Neural progenitor cell (in vitro differentiated cells): ENCODE results near the gene BMP8B. TPM values are rescaled to one million over a fixed set of nuclear protein-coding genes. Genes with fewer than 3 reads are reported as not detected.
"Not testable (repeated sequence)": the region's sequence is repeated elsewhere in the genome, so short reads cannot be mapped to it uniquely, and the experiment has no call there.

Source experiments
- DNase-seq: peaks from one replicate; pipeline ENCODE4 v3.0.0-alpha.2; 2016; ENCODE audit warnings: low spot score
- H2AFZ ChIP-seq: fragments of 200-600 bp; sonication (generic); replicated peaks from 2 replicates; pipeline ENCODE4 v1.6.1; 2016; ENCODE audit warnings: antibody characterized with exemption
- H3F3A ChIP-seq: fragments of 200-600 bp; sonication (generic); 2 replicates; pipeline ENCODE4 v1.6.1; 2016; ENCODE audit warnings: antibody characterized with exemption, low read depth
- H3K27ac ChIP-seq: fragments of 200-600 bp; sonication (generic); 2 replicates; pipeline ENCODE4 v1.5.1; 2016; ENCODE audit warnings: mild to moderate bottlenecking
- H3K27me3 ChIP-seq: fragments of 200-600 bp; sonication (generic); 2 replicates; pipeline ENCODE4 v1.6.1; 2016; ENCODE audit warnings: mild to moderate bottlenecking, moderate library complexity
- H3K36me3 ChIP-seq: fragments of 200-600 bp; sonication (generic); 2 replicates; pipeline ENCODE4 v1.5.1; 2016
- H3K4me1 ChIP-seq: fragments of 200-600 bp; sonication (generic); 2 replicates; pipeline ENCODE4 v1.6.1; 2016; ENCODE audit warnings: mixed run types
- H3K4me2 ChIP-seq: fragments of 200-600 bp; sonication (generic); 2 replicates; pipeline ENCODE4 v1.6.1; 2016
- H3K4me3 ChIP-seq: fragments of 200-600 bp; sonication (generic); 2 replicates; pipeline ENCODE4 v1.5.1; 2016
- H3K79me2 ChIP-seq: fragments of 200-600 bp; sonication (generic); 2 replicates; pipeline ENCODE4 v1.6.1; 2016; ENCODE audit warnings: low read depth
- H3K9ac ChIP-seq: fragments of 200-600 bp; sonication (generic); 2 replicates; pipeline ENCODE4 v1.6.1; 2016
- H3K9me3 ChIP-seq: fragments of 200-600 bp; sonication (generic); 2 replicates; pipeline ENCODE4 v1.5.1; 2016; ENCODE audit warnings: low read depth
- H4K20me1 ChIP-seq: fragments of 200-600 bp; sonication (generic); 2 replicates; pipeline ENCODE4 v1.6.1; 2016; ENCODE audit warnings: low read depth
- H3K27ac Mint-ChIP-seq: 3 replicates; pipeline ENCODE4 v1.8.0; 2021; ENCODE audit warnings: mixed read lengths
- H3K27me3 Mint-ChIP-seq: 2 replicates; pipeline ENCODE4 v1.8.0; 2022; ENCODE audit warnings: low read depth, mild to moderate bottlenecking, inconsistent platforms, moderate library complexity, mixed read lengths; ENCODE audit not compliant: insufficient read depth
- H3K36me3 Mint-ChIP-seq: 3 replicates; pipeline ENCODE4 v1.8.0; 2021; ENCODE audit warnings: mixed read lengths
- H3K4me1 Mint-ChIP-seq: 3 replicates; pipeline ENCODE4 v1.8.0; 2021; ENCODE audit warnings: mixed read lengths
- H3K4me3 Mint-ChIP-seq: 3 replicates; pipeline ENCODE4 v1.8.0; 2021; ENCODE audit warnings: mild to moderate bottlenecking, moderate library complexity, mixed read lengths
- H3K9me3 Mint-ChIP-seq: 3 replicates; pipeline ENCODE4 v1.8.0; 2020; ENCODE audit warnings: mixed read lengths
- CTCF ChIP-seq: fragments of 200-600 bp; sonication (generic); IDR thresholded peaks from 2 replicates; pipeline ENCODE4 v1.5.1; 2017; ENCODE audit warnings: antibody characterized with exemption, mild to moderate bottlenecking
- EZH2 ChIP-seq: fragments of 200-600 bp; sonication (generic); IDR thresholded peaks from 2 replicates; pipeline ENCODE4 v1.6.1; 2017; ENCODE audit warnings: antibody characterized with exemption, mild to moderate bottlenecking, moderate library complexity
- EZH2phosphoT487 ChIP-seq: fragments of 200-600 bp; sonication (generic); IDR thresholded peaks from 2 replicates; pipeline ENCODE4 v1.6.1; 2017; ENCODE audit warnings: antibody characterized with exemption
- total RNA-seq: library from RNA; depleted of rRNA; stranded (reverse); fragments of >200 nt; gene quantifications from 2 replicates; pipeline ENCODE4 v1.2.3, GENCODE V29; 2015; ENCODE audit warnings: low replicate concordance

The BMP8B gene
- total RNA-seq, 1 donor from 2014 or later, result 0.24 TPM

GRCh38 chr1:39799770-39800470 lies 11.3 kb upstream of the BMP8B start:
- H3K4me3 ChIP-seq, result no peak overlapping the region
- H3K36me3 ChIP-seq, result no peaks in the 10 kb centered on the region
- no peak overlapping the region for H2AFZ ChIP-seq
- H3K27ac ChIP-seq, result no peak overlapping the region
- no peak overlapping the region for H3K4me2 ChIP-seq
- H3K9me3 Mint-ChIP-seq, result peaks cover 2% of the 10 kb centered on the region
- no peaks in the 10 kb centered on the region for H4K20me1 ChIP-seq
- no peaks in the 10 kb centered on the region for H3K36me3 Mint-ChIP-seq
- H3F3A ChIP-seq, result peaks cover 8% of the 10 kb centered on the region
- H3K27ac Mint-ChIP-seq, result no peak overlapping the region
- no peaks in the 10 kb centered on the region for H3K79me2 ChIP-seq
- peak; percentile 41 for TF ChIP-seq EZH2
- peak; percentile 78 for TF ChIP-seq CTCF
- TF ChIP-seq EZH2phosphoT487, result no peak
- H3K4me3 Mint-ChIP-seq, result no peak overlapping the region
- H3K4me1 Mint-ChIP-seq, result peaks cover 7% of the 10 kb centered on the region
- no peaks in the 10 kb centered on the region for H3K9me3 ChIP-seq
- H3K27me3 Mint-ChIP-seq, result peaks cover 6% of the 10 kb centered on the region
- peak; percentile 74 for DNase-seq
- H3K9ac ChIP-seq, result no peak overlapping the region
- no peaks in the 10 kb centered on the region for H3K4me1 ChIP-seq
- H3K27me3 ChIP-seq, result peaks cover 15% of the 10 kb centered on the region

- H3F3A ChIP-seq, H4K20me1 ChIP-seq, H3K27ac ChIP-seq, H3K36me3 ChIP-seq, H3K27ac Mint-ChIP-seq, H3K9me3 ChIP-seq, H3K4me3 Mint-ChIP-seq, H3K79me2 ChIP-seq, H3K36me3 Mint-ChIP-seq, H2AFZ ChIP-seq, H3K9ac ChIP-seq, H3K27me3 Mint-ChIP-seq, H3K9me3 Mint-ChIP-seq, H3K4me3 ChIP-seq, H3K4me2 ChIP-seq, H3K4me1 ChIP-seq, H3K4me1 Mint-ChIP-seq: not testable (repeated sequence)
- peak; percentile 54 for DNase-seq
- peaks cover 20% of the 10 kb centered on the region for H3K27me3 ChIP-seq
Measured at GRCh38 chr1:39798859-39799769, 10.4 kb upstream of the BMP8B start.

GRCh38 chr1:39795651-39796050 lies 7.0 kb upstream of the BMP8B start:
- Histone ChIP-seq H3K79me2 (no peaks in the 10 kb centered on the region), H3K4me2 (no peak overlapping the region), H2AFZ (no peak overlapping the region), H3K4me3 (no peak overlapping the region), H4K20me1 (no peaks in the 10 kb centered on the region), H3K27ac (no peak overlapping the region), H3K4me1 (no peaks in the 10 kb centered on the region), H3F3A (no peaks in the 10 kb centered on the region), H3K9ac (no peak overlapping the region), H3K9me3 (no peaks in the 10 kb centered on the region), H3K36me3 (no peaks in the 10 kb centered on the region), H3K27me3 (peaks cover 54% of the 10 kb centered on the region)
- no peak for DNase-seq
- no peaks in the 10 kb centered on the region for H3K36me3 Mint-ChIP-seq
- peaks cover 21% of the 10 kb centered on the region for H3K27me3 Mint-ChIP-seq
- H3K4me3 Mint-ChIP-seq, result no peak overlapping the region
- TF ChIP-seq CTCF, result no peak
- TF ChIP-seq EZH2phosphoT487, result no peak
- no peak for TF ChIP-seq EZH2
- no peaks in the 10 kb centered on the region for H3K4me1 Mint-ChIP-seq
- H3K9me3 Mint-ChIP-seq, result no peaks in the 10 kb centered on the region
- H3K27ac Mint-ChIP-seq, result no peak overlapping the region

- Mint-ChIP-seq H3K27ac (no peak overlapping the region), H3K36me3 (no peaks in the 10 kb centered on the region), H3K9me3 (no peaks in the 10 kb centered on the region), H3K4me1 (peaks cover 3% of the 10 kb centered on the region), H3K4me3 (no peak overlapping the region), H3K27me3 (peaks cover 40% of the 10 kb centered on the region)
- H3K4me1 ChIP-seq, result no peaks in the 10 kb centered on the region
- DNase-seq, result no peak
- no peaks in the 10 kb centered on the region for H3K36me3 ChIP-seq
- no peak overlapping the region for H3K9ac ChIP-seq
- H3K79me2 ChIP-seq, result no peaks in the 10 kb centered on the region
- H3K9me3 ChIP-seq, result no peaks in the 10 kb centered on the region
- H3K27me3 ChIP-seq, result peaks cover 87% of the 10 kb centered on the region
- TF ChIP-seq EZH2, result no peak
- no peak for TF ChIP-seq CTCF
- no peak for TF ChIP-seq EZH2phosphoT487
- no peaks in the 10 kb centered on the region for H4K20me1 ChIP-seq
- no peaks in the 10 kb centered on the region for H3F3A ChIP-seq
- no peak overlapping the region for H3K4me2 ChIP-seq
- no peak overlapping the region for H3K27ac ChIP-seq
- H2AFZ ChIP-seq, result no peak overlapping the region
- H3K4me3 ChIP-seq, result no peak overlapping the region
Measured at GRCh38 chr1:39791838-39792237, 3.2 kb upstream of the BMP8B start.
